HEK293 (cell line): ENCODE results near the gene PPP2R5E.

ENCODE experiments used
- CTCF ChIA-PET: fragments of 350-600 bp; formaldehyde crosslinking; extraction: SDS; loops from one replicate; lab custom pipeline; 2021; ENCODE audit warnings: antibody characterized with exemption; lab: Yijun Ruan, JAX
- POLR2A ChIA-PET: fragments of 300-600 bp; formaldehyde crosslinking; extraction: SDS; loops from one replicate; lab custom pipeline; 2020; ENCODE audit warnings: antibody characterized with exemption, inconsistent platforms; lab: Yijun Ruan, JAX
- H3K27ac ChIP-seq: fragments of 200-500 bp; sonication (Bioruptor generic); 2 replicates; pipeline ENCODE4 v1.5.1; 2014; ENCODE audit warnings: low read depth, low read length, control low read depth, inconsistent platforms; ENCODE audit errors: extremely low read depth
- H3K36me3 ChIP-seq, 2 experiments: fragments of 200-500 bp in 1 of 2; sonication (Bioruptor generic) in 1 of 2; 1 replicate in 1 of 2; 2 replicates in 1 of 2; pipeline ENCODE4 v1.5.1; 2014 to 2017; ENCODE audit warnings: inconsistent platforms in 2 of 2, low read length in 2 of 2; ENCODE audit not compliant: control insufficient read depth in 2 of 2, insufficient read depth in 1 of 2
- H3K4me1 ChIP-seq: fragments of 200-500 bp; sonication (Bioruptor generic); 2 replicates; pipeline ENCODE4 v1.5.1; 2014; ENCODE audit warnings: mild to moderate bottlenecking, low read length, inconsistent platforms; ENCODE audit not compliant: control insufficient read depth, insufficient read depth
- H3K4me3 ChIP-seq: 2 replicates; pipeline ENCODE4 v1.5.1; 2011; ENCODE audit warnings: low read depth, mild to moderate bottlenecking, control low read depth, low read length, moderate library complexity
- H3K9me3 ChIP-seq: fragments of 200-500 bp; sonication (Bioruptor generic); 2 replicates; pipeline ENCODE4 v1.5.1; 2014; ENCODE audit warnings: low read depth, low read length, inconsistent platforms; ENCODE audit not compliant: control insufficient read depth, insufficient read depth
- MEIS1 ChIP-seq: sonication (generic); formaldehyde crosslinking; IDR thresholded peaks from 2 replicates; pipeline ENCODE4 v1.8.1; 2022; ENCODE audit warnings: missing genetic modification reagents, mild to moderate bottlenecking, borderline replicate concordance
- ZFP41 ChIP-seq: fragments of 450-650 bp; formaldehyde crosslinking; IDR thresholded peaks from 2 replicates; pipeline ENCODE4 v1.5.1; 2016; ENCODE audit warnings: missing biosample characterization, missing genetic modification characterization, borderline replicate concordance
- ZNF24 ChIP-seq: fragments of 450-650 bp; formaldehyde crosslinking; IDR thresholded peaks from 2 replicates; pipeline ENCODE4 v1.5.1; 2016; ENCODE audit warnings: missing biosample characterization, missing genetic modification characterization
- ZNF341 ChIP-seq: fragments of 450-650 bp; formaldehyde crosslinking; IDR thresholded peaks from 2 replicates; pipeline ENCODE4; 2016; ENCODE audit warnings: low read depth, missing biosample characterization, missing genetic modification characterization
- ZNF394 ChIP-seq: fragments of 450-650 bp; formaldehyde crosslinking; IDR thresholded peaks from 2 replicates; pipeline ENCODE4 v1.5.1; 2016; ENCODE audit warnings: missing biosample characterization, missing genetic modification characterization, mild to moderate bottlenecking, moderate library complexity, borderline replicate concordance
- ZNF423 ChIP-seq: fragments of 450-650 bp; formaldehyde crosslinking; IDR thresholded peaks from 2 replicates; pipeline ENCODE4 v1.5.1; 2016; ENCODE audit warnings: missing biosample characterization, missing genetic modification characterization
- ZNF514 ChIP-seq: fragments of 450-650 bp; formaldehyde crosslinking; IDR thresholded peaks from 2 replicates; pipeline ENCODE4 v1.5.1; 2016; ENCODE audit warnings: missing biosample characterization, missing genetic modification characterization
- ZNF654 ChIP-seq: fragments of 450-650 bp; formaldehyde crosslinking; IDR thresholded peaks from 2 replicates; pipeline ENCODE4 v1.5.1; 2016; ENCODE audit warnings: low read depth, missing biosample characterization, missing genetic modification characterization
- ZNF76 ChIP-seq: fragments of 450-650 bp; formaldehyde crosslinking; IDR thresholded peaks from 2 replicates; pipeline ENCODE4; 2016; ENCODE audit warnings: low read depth, missing biosample characterization, missing genetic modification characterization, borderline replicate concordance
- ZNF768 ChIP-seq: fragments of 450-650 bp; formaldehyde crosslinking; IDR thresholded peaks from 2 replicates; pipeline ENCODE4 v1.5.1; 2018; ENCODE audit warnings: missing biosample characterization, mild to moderate bottlenecking, missing genetic modification characterization
- TF ChIP-seq, protein P1 (sequence below): fragments of 450-650 bp; formaldehyde crosslinking; IDR thresholded peaks from 2 replicates; pipeline ENCODE4 v1.5.1; 2016; ENCODE audit warnings: missing biosample characterization, missing genetic modification characterization
- TF ChIP-seq, protein P2 (sequence below): fragments of 450-650 bp; formaldehyde crosslinking; IDR thresholded peaks from 2 replicates; pipeline ENCODE4 v1.5.1; 2016; ENCODE audit warnings: missing biosample characterization, missing genetic modification characterization
- TF ChIP-seq, protein P3 (sequence below): fragments of 450-650 bp; formaldehyde crosslinking; IDR thresholded peaks from 2 replicates; pipeline ENCODE4 v1.5.1; 2016; ENCODE audit warnings: missing biosample characterization, missing genetic modification characterization
- TF ChIP-seq, protein P4 (sequence below): fragments of 450-650 bp; formaldehyde crosslinking; IDR thresholded peaks from 2 replicates; pipeline ENCODE4 v1.5.1; 2017; ENCODE audit warnings: missing biosample characterization, missing genetic modification characterization
- TF ChIP-seq, protein P5 (sequence below): fragments of 450-650 bp; IDR thresholded peaks from 2 replicates; pipeline ENCODE4 v1.5.1; 2018; ENCODE audit warnings: missing biosample characterization, missing genetic modification characterization
- TF ChIP-seq, protein P6 (sequence below): fragments of 450-650 bp; formaldehyde crosslinking; IDR thresholded peaks from 2 replicates; pipeline ENCODE4 v1.5.1; 2016; ENCODE audit warnings: missing biosample characterization, missing genetic modification characterization
- TF ChIP-seq, protein P7 (sequence below): fragments of 450-650 bp; formaldehyde crosslinking; IDR thresholded peaks from 2 replicates; pipeline ENCODE4 v1.5.1; 2017; ENCODE audit warnings: missing biosample characterization, missing genetic modification characterization

The PPP2R5E gene

DNA sequence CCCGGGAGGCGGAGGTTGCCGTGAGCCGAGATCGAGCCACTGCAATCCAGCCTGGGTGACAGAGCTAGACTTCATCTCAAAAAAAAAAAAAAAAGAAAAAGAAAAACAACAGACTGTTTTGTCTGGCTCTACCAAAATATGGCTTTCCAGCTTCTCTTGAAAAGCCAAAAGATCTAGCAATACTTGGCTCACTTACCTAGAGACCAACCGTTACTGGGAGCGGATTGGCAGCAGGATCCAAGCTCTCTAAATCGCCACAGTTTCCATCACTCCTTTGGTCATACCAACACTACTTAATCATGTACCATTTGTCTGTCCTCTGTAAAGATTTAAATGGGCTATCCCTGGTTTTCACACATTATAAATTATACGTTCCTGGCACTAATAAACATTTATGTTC, 136.8 kb downstream of the PPP2R5E start (continued):
- TF ChIP-seq, protein P1, sequence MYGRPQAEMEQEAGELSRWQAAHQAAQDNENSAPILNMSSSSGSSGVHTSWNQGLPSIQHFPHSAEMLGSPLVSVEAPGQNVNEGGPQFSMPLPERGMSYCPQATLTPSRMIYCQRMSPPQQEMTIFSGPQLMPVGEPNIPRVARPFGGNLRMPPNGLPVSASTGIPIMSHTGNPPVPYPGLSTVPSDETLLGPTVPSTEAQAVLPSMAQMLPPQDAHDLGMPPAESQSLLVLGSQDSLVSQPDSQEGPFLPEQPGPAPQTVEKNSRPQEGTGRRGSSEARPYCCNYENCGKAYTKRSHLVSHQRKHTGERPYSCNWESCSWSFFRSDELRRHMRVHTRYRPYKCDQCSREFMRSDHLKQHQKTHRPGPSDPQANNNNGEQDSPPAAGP (tag by site-specific recombination) = no peak
- TF ChIP-seq ZNF514 = no peak

DNA sequence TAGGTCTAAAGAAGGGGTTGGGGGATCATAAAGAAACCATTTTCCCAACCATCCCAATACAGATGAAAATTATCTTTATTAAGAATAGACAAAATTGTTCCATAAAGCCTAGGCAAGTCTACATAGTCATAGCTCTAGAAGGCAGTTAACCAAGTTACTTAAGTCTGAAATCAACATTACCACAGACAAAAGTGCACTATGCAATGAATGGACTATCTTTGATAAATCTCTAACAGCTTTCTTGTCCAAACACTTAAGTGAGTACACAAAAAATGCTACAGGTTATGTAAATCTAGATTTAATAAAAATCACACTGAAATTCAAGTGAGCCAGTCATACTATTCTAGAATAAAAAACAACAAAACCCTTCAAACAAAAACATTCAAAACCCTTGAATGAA, 137.5 kb downstream of the PPP2R5E start:
- Histone ChIP-seq H3K27ac (no peak overlapping the region), H3K9me3 (no peaks in the 10 kb centered on the region), H3K4me1 (peaks cover 2% of the 10 kb centered on the region; the same call in 1 of the 2 replicates), H3K4me3 (no peak overlapping the region), H3K36me3 (peaks cover 0 to 1% of the 10 kb centered on the region in 2 experiments; a peak in 2 of 3 replicates)
- ChIA-PET POLR2A (interaction anchor here (1.7 kb wide), 1 partner anchor 236 kb away, joined by 6 read pairs; the partner anchor contains the start of gene WDR89), CTCF (interaction anchor here (1.6 kb wide), 1 partner anchor 14 kb away, joined by 5 read pairs; no protein-coding TSS in a partner anchor)
- TF ChIP-seq ZNF768 = no peak
- TF ChIP-seq, protein P2, sequence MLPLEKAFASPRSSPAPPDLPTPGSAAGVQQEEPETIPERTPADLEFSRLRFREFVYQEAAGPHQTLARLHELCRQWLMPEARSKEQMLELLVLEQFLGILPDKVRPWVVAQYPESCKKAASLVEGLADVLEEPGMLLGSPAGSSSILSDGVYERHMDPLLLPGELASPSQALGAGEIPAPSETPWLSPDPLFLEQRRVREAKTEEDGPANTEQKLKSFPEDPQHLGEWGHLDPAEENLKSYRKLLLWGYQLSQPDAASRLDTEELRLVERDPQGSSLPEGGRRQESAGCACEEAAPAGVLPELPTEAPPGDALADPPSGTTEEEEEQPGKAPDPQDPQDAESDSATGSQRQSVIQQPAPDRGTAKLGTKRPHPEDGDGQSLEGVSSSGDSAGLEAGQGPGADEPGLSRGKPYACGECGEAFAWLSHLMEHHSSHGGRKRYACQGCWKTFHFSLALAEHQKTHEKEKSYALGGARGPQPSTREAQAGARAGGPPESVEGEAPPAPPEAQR = no peak
- no peak for TF ChIP-seq ZNF423
- TF ChIP-seq ZNF394 (tag by site-specific recombination) = no peak

DNA sequence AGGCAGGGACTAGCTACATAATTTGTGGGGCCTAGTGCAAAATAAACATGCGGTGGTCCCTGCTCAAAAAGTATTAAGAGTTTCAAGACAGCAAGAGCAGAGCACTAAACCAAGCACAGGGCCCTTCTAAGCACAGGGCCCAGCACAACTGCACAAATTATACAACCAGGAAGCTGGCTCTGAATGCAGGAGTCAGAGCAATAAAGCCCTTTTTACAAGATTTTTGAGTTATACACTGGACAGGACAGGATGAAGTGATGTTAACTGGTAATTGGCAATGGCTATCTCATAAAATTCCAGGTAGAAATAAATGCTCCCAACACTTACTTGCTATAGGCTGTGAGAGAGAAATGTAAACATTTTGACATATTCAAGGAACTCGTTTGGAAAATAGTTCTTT, 138.3 kb downstream of the PPP2R5E start:
- Histone ChIP-seq H3K36me3 (no peaks in the 10 kb centered on the region; a peak in 1 of 3 replicates), H3K4me1 (peaks cover 2% of the 10 kb centered on the region; the same call in 1 of the 2 replicates), H3K27ac (no peak overlapping the region), H3K9me3 (no peaks in the 10 kb centered on the region), H3K4me3 (no peak overlapping the region)
- CTCF ChIA-PET = interaction anchor here (1.6 kb wide), 1 partner anchor 14 kb away, joined by 5 read pairs; no protein-coding TSS in a partner anchor
- POLR2A ChIA-PET = interaction anchor here (1.1 kb wide), 1 partner anchor 139 kb away, joined by 5 read pairs; the partner anchor contains the start of gene PPP2R5E
- TF ChIP-seq, protein P3, sequence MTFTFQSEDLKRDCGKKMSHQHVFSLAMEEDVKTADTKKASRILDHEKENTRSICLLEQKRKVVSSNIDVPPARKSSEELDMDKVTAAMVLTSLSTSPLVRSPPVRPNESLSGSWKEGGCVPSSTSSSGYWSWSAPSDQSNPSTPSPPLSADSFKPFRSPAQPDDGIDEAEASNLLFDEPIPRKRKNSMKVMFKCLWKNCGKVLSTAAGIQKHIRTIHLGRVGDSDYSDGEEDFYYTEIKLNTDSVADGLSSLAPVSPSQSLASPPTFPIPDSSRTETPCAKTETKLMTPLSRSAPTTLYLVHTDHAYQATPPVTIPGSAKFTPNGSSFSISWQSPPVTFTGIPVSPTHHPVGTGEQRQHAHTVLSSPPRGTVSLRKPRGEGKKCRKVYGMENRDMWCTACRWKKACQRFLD (tag by site-specific recombination) = no peak
- TF ChIP-seq, protein P4, sequence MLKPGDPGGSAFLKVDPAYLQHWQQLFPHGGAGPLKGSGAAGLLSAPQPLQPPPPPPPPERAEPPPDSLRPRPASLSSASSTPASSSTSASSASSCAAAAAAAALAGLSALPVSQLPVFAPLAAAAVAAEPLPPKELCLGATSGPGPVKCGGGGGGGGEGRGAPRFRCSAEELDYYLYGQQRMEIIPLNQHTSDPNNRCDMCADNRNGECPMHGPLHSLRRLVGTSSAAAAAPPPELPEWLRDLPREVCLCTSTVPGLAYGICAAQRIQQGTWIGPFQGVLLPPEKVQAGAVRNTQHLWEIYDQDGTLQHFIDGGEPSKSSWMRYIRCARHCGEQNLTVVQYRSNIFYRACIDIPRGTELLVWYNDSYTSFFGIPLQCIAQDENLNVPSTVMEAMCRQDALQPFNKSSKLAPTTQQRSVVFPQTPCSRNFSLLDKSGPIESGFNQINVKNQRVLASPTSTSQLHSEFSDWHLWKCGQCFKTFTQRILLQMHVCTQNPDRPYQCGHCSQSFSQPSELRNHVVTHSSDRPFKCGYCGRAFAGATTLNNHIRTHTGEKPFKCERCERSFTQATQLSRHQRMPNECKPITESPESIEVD (tag by site-specific recombination) = peak; percentile 67
- TF ChIP-seq MEIS1 (CRISPR knock-in tag) (no peak), ZNF24 (no peak)

DNA sequence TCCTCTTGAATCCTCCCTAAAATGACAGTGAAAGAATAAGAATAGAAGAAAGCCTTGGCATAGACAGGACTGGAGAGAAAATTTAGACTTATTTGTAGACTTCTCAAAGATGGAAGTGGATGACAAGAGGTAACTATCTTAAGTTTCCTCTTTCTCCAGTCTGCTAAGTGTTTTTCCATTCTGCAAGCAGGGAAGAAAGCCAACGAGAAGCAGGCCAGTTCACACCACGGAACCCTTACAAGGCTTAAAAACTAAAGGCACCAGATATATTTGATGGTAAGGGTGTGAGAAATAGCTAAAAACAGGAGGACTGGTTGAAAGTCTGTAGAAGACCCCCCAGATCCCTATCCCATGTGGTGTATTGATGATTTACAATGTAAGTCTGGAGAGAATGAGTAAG, 141.5 kb downstream of the PPP2R5E start:
- POLR2A ChIA-PET = interaction anchor here (0.6 to 1.1 kb wide), 2 partner anchors 142 to 224 kb away, joined by 3 read pairs; partner anchors contain the start of gene PPP2R5E
- H3K36me3 ChIP-seq = peaks cover 3 to 6% of the 10 kb centered on the region in 2 experiments; a peak in 2 of 3 replicates
- no peak overlapping the region for H3K4me3 ChIP-seq
- H3K4me1 ChIP-seq = peaks cover 2% of the 10 kb centered on the region; the same call in 1 of the 2 replicates
- CTCF ChIA-PET = no interaction called here
- no peaks in the 10 kb centered on the region for H3K9me3 ChIP-seq
- H3K27ac ChIP-seq = no peak overlapping the region
- TF ChIP-seq ZNF654 (tag by site-specific recombination) = no peak
- TF ChIP-seq, protein P5, sequence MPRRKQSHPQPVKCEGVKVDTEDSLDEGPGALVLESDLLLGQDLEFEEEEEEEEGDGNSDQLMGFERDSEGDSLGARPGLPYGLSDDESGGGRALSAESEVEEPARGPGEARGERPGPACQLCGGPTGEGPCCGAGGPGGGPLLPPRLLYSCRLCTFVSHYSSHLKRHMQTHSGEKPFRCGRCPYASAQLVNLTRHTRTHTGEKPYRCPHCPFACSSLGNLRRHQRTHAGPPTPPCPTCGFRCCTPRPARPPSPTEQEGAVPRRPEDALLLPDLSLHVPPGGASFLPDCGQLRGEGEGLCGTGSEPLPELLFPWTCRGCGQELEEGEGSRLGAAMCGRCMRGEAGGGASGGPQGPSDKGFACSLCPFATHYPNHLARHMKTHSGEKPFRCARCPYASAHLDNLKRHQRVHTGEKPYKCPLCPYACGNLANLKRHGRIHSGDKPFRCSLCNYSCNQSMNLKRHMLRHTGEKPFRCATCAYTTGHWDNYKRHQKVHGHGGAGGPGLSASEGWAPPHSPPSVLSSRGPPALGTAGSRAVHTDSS (tag by site-specific recombination) = no peak
- TF ChIP-seq, protein P6, sequence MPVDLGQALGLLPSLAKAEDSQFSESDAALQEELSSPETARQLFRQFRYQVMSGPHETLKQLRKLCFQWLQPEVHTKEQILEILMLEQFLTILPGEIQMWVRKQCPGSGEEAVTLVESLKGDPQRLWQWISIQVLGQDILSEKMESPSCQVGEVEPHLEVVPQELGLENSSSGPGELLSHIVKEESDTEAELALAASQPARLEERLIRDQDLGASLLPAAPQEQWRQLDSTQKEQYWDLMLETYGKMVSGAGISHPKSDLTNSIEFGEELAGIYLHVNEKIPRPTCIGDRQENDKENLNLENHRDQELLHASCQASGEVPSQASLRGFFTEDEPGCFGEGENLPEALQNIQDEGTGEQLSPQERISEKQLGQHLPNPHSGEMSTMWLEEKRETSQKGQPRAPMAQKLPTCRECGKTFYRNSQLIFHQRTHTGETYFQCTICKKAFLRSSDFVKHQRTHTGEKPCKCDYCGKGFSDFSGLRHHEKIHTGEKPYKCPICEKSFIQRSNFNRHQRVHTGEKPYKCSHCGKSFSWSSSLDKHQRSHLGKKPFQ = no peak
- TF ChIP-seq, protein P7, sequence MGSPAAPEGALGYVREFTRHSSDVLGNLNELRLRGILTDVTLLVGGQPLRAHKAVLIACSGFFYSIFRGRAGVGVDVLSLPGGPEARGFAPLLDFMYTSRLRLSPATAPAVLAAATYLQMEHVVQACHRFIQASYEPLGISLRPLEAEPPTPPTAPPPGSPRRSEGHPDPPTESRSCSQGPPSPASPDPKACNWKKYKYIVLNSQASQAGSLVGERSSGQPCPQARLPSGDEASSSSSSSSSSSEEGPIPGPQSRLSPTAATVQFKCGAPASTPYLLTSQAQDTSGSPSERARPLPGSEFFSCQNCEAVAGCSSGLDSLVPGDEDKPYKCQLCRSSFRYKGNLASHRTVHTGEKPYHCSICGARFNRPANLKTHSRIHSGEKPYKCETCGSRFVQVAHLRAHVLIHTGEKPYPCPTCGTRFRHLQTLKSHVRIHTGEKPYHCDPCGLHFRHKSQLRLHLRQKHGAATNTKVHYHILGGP = no peak
- TF ChIP-seq ZFP41 = no peak
- no peak for TF ChIP-seq ZNF76 (tag by site-specific recombination)
- TF ChIP-seq, protein P1 (tag by site-specific recombination) = no peak
- no peak for TF ChIP-seq ZNF341 (tag by site-specific recombination)
